NCI-H2107 treated with DMSO at 0.1 percent for 48 hours (cell line): Measurements from ENCODE around the gene TMEM59L.

Experiments used
- DNase-seq: peaks from one replicate; lab custom pipeline; 2025; ENCODE audit not compliant: unreplicated experiment; lab: John Stamatoyannopoulos, UW

The TMEM59L gene

DNA sequence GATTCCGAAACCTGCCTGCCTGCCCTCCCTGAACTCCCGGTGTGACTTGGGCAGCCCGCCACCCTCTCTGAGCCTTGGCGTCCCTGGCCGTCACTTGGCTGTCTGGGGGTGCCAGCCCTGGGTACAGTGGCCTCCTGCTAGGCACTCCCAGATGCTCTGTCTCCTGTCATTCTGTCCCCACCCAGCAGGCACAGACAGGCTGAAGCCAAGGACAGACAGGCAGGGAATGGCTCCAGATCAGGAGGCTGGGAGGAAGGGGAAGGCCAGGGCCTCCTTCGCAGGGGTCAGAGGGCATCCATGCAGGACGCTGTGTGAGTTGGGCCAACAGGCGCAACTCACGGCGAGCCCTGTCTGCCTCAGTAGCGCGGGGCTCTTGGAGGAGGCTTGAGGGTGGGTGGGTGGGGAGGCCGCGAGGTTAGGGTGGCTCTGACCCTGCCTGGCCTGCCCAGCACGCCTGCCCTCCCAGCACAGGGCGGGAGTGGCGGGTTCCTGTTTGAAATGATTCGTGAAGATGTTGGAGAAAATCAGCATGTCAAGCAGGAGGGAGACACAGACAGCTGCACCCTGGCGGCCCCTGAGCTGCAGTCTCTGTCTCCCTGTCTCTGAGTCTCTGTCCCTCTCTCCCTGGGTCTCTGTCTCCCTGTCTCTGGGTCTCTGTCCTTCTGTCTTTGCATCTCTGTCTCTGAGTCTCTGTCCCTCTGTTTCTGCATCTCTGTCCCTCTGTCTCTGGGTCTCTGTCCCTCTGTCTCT, 43.8 kb downstream of the TMEM59L start:
- no peak for DNase-seq

DNA sequence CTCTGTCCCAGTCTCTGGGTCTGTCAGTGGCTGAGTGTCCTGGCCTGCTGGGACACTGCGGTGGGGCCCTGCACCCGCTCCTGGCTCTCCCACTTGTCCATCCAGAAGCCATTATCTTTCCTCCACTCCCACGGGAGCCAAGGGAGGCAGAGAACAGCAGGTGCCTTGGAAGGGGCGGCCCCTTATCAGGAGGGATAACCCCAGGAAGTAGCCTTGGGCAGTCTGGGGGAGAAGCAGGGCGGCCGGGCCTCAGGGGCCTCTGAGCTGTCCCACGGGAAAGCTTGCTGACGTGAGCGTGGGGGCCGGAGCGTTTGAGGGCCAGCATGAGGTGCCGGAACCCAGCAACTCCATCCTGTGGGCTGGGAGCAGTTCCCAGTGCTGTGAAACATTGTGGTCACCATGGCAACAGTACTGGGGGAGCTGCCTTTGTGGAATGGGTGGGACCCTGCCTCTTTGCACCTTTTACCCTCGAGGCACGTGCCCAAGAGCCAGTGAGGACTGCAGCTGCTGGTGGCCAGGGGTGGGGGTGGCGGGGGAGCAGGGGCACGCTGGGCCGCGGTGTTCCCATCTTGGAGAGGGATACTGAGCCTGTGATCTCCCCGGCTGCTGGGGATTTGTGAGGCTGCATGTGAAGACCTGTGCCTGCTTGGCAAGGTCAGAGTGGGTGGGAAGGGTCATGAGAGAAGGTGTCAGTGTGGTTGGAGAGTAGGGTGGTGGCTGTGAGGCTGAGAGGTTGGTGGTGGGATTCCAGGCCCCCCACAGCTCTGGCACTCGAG, 45.1 kb downstream of the TMEM59L start:
- no peak for DNase-seq

DNA sequence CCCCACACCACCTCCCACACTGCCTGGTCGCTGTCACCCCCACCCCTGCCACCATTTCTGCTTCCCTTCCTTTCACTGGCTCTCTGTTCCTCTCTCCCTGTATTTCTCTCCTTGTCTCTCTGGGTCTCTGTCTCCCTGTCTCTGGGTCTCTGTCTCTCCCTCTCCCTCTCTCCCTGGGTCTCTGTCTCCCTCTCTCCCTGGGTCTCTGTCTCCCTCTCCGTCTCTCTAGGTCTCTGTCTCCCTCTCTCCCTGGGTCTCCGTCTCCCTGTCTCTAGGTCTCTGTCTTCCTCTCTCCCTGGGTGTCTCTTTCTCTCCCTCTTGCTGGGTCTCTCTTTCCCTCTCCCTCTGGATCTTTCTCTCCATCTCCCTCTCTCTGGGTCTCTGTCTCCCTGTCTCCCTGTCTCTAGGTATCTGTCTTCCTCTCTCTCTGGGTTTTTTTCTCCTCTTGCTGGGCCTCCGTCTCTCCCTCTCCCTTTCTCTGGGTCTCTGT, 45.7 kb downstream of the TMEM59L start:
- DNase-seq: no peak

DNA sequence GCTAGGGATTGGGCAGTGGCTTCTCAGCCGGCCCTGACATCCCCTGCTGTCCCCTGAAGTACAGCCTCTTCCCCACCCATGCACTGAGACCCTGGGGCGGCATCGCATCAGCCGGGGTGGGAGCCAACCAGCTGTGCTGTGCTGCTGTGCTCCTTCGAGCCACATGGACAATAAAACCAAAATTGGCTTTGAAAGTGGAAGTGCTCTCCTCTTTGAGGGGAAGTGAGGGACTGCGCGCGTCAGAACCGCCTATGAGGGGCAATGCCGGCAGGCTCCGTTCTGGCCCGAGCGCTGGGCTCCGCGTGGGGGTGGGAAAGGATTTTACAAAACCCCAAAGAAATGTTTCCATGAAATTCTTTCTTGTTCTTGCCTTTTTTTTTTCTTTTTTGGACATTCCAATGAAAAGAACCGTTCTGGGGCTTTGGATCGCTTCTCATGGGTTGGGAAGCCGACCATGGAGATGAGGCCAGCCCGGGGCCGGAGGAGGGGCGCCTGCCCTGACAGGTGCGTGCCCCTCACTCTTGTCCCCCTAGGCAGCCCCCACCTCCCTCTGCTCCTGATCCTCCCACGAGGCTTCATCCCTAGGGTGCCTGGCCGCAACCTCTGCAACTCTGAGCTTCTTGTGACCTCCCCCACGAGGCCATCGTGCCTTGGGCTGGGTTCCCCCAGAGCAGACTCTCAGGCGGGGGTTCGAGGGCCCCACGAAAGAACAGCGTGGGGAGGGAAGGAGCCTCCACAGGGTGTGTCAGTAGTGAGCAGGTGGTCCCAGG, 46.8 kb downstream of the TMEM59L start:
- no peak for DNase-seq

DNA sequence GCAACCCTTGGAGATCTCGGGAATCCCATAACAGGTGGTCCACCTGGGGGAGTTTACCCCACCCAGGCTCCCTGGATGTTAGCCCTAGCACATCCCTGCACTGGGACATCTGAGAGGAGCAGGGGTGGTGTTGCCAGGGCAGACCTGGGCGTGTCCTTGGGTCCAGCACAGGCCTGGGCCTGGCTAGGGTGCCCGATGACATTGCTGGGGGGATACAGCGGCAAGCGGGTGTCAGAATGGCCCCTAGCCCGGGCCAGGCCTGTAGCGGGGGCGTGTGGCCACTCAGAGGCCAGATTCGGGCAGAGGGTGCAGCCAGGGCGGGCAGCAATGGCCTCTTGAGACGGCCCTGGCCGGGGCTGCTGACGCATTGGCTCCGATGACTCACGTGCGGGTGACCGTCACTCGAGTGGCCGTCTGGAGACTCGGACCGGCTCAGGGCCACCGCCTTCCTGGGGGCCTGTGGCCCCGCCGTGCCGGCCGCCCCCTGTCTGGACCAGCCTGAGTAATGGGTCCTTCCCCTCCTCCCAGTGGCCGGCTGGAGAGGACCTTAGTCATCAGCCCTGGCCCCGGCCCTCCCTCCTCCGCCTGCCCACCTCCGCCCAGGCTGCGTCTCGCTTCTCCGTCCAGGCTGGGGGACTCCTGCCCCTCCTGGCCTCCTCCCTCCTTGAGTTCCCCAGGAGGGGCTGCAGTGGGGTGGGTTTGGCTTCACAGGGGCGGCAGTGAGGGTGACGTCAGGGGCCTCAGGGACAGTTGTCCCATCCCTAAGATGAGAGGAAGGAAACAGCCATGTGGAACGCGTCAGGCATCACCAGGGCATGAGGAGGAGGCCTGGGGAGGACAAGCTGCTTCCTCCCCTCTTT, 47.6 kb downstream of the TMEM59L start:
- DNase-seq: no peak

DNA sequence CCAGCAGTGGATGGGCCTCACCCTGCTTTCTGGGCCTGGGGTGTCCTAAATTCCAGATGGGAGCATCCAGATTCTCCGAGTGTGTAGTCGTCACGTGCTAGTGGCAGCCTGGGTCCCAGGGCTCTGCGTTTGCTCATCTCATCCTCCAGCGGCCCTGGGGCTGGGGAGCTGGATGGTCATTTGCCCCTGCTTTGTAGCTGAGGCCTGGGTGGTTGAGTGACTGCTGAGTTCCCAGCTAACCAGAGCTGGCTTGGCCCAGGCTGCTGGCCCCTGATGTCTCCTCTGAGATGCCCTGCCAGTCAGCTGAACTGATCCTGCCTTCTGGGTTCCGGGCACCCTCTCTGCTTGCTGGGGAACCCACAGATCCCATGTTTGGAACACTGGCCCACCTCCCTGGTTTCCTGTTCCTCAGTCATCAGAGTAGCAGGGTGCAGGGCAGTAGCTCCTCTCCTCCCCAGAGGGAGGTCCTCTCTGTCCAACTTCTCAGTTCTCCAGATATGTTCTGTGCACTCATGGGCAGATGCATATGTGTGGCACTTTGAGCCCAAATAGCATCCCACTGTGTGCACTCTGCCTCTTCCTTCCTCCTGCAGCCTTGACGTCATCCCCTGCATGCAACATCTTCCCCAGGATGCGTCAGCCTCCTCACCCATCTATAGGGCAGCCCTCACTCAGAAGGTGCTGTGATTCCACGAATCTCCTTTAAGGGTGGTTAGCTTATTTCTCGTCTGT, 48.4 kb downstream of the TMEM59L start:
- DNase-seq: no peak

DNA sequence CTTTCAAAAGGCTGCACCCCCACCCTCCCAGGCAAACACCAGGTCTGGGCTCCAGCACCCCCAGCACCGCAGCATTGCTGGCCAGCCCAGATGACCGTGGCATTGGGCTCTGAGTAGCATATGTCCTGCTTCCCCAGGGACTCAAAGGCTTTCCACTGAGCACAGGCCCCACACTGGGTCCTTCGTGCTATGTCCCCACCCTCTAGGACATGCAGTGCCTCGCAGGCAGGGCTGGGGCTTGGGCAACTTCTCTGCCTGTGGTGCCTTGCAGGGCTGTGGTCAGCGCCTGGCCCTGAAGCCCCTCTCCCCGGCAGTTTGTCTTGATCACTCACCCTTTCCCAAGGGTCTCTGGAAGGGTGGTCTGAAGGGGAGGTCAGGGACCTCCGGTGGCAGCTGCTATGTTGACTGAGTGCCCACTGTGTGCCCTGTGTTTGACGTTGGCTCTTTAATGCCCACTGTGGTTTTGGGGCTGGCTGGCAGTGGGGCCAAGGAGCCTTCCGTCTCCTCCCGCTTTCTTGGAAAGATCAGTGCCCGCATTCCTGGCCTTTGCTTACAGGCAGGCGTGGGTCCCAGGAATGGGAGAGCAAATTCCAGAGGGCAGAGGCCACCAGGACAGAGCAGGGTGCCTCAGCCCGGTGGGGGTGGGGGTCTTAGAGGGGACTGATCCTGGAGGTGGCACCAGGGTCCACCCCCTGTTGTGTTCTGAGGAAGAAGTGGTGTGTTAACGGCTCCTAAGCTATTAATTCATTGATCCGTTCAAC, 50.5 kb downstream of the TMEM59L start:
- DNase-seq: no peak

DNA sequence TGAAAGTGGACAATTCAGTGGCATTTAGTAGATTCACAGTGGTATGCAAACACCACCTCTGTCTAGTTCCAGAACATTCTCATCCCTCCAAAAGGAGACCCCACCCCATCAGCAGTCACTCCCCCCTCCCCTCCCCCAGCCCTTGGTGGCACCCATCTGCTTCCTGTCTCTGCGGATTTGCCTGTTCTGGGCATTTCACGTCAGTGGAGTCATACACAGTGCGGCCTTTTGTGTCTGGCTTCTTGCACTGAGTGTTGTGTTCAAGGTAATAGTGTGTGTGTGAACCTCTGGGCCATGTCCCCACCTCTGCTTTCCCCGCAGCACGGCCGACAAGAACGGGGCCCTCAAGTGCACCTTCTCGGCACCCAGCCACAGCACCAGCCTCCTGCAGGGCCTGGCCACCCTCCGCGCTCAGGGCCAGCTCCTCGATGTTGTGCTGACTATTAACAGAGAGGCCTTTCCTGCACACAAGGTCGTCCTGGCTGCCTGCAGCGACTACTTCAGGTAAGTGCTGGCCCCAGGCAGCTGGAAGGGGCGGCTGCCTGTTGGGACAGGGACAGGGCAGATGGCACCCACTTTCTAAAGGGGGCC, 51.4 kb downstream of the TMEM59L start:
- DNase-seq: no peak

DNA sequence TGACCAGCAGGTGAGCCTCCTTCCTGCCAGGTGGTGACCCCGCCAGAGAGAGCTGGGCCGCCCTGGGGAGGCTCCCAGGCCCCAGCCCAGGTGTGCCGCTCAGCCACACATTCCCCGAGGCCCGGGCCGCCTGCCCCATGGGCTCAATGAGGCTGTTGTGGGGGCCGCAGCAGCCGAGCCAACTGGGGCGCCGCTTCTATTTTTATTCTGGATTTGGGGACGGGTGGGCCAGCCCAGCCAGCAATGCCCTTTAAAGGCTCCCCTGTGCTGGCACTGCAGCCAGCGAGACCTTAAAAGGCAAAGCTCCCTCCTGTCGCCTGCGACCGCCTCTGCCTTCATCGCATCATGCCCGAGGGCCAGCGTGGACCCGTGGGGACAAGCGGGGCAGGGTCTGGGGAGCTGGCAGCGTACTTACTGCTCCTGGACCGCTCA, 53.1 kb downstream of the TMEM59L start:
- DNase-seq: no peak

DNA sequence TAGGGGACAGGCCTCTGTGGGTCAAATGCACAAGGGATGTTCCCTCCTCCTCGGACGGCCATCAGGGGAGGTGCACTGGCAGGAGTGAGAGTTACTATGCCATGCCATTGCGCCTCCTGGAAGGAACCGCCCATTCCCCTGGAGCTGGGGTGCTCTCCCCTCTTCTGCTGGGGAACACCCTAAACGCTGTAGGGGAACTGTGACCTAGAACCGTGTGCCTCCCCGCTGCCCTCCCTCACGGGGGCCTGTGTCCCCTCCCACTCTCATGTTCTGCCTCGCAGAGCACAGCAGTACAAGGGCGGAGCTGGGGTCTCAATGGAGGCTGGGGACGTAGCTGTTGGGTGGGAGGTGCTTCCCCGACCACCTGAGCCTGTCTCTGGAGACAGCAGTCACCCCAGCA, 53.6 kb downstream of the TMEM59L start:
- DNase-seq: no peak

DNA sequence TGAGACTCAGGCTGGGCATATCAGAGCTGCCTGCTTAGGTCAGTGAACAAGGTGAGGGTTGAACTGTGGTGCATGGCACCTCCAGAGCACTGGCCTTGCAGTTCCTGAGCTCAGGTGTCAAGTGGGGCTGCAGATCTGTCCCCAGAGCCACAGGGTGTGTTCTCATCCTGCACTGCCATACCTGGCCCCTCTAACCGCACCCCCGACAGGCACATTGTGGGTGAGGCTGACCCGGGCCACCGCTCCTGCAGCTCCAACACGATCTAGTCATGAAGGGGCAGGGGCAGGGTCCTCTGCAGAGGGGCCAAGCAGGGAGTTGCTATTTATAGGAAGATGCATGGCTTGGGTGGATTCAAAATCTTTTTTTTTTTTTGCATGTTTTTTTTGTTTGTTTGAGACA, 54.1 kb downstream of the TMEM59L start:
- DNase-seq: no peak

DNA sequence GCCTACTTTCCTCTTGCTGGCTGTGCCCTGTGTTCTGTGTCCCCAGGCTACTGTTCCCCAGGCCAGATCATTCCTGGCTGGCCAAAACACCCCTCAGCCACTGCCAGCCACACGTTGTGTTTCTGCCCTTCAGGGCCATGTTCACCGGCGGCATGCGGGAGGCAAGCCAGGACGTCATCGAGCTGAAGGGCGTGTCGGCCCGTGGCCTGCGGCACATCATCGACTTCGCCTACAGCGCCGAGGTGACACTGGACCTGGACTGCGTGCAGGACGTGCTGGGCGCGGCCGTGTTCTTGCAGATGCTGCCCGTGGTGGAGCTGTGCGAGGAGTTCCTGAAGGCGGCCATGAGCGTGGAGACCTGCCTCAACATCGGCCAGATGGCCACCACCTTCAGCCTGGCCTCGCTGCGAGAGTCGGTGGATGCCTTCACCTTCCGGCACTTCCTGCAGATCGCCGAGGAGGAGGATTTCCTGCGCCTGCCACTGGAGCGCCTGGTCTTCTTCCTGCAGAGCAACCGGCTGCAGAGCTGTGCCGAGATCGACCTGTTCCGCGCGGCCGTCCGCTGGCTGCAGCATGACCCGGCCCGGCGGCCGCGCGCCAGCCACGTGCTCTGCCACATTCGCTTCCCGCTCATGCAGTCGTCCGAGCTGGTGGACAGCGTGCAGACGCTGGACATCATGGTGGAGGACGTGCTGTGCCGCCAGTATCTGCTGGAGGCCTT, 55.0 kb downstream of the TMEM59L start:
- DNase-seq: no peak

DNA sequence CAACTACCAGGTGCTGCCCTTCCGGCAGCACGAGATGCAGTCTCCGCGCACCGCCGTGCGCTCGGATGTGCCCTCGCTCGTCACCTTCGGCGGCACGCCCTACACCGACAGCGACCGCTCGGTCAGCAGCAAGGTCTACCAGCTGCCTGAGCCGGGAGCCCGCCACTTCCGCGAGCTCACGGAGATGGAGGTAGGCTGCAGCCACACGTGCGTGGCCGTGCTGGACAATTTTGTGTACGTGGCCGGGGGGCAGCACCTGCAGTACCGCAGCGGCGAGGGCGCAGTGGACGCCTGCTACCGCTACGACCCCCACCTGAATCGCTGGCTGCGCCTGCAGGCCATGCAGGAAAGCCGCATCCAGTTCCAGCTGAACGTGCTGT, 55.6 kb downstream of the TMEM59L start:
- no peak for DNase-seq

DNA sequence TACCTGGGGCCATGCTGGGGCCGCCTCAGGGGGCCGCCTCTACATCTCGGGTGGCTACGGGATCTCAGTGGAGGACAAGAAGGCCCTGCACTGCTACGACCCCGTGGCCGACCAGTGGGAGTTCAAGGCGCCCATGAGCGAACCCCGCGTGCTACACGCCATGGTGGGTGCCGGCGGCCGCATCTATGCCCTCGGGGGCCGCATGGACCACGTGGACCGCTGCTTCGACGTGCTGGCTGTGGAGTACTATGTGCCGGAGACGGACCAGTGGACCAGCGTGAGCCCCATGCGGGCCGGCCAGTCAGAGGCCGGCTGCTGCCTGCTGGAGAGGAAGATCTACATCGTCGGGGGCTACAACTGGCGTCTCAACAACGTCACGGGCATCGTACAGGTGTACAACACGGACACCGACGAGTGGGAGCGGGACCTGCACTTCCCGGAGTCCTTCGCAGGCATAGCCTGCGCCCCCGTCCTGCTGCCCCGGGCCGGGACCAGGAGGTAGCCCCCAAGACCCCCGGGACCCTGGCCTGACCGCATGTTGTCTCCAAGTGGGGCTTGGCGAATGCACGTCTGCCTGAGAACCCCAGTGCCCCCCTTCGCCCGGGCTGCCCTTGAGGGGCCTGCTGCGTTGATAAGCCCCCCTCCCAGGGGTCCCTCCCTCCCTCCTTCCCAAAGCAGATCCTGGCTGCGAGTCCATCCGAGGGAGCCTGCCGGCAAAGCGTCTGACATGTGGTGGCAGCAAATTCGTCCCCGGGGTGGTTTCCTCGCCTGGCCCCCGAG, 56.3 kb downstream of the TMEM59L start:
- DNase-seq: no peak

DNA sequence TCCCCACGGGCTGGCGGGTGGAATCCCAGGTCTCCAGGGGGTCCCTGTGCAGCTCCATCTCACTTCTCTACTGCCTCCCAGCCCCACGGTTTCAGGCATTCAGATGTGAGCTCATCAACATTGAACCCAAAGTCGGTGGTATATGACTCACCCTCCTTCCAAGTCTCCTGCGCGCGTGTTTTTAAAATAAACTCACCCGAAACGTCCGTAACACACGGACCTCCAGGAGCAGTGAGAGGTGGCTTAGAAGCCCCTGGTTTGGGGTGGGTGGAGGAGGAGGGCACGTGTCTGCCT, 56.8 kb downstream of the TMEM59L start:
- no peak for DNase-seq

DNA sequence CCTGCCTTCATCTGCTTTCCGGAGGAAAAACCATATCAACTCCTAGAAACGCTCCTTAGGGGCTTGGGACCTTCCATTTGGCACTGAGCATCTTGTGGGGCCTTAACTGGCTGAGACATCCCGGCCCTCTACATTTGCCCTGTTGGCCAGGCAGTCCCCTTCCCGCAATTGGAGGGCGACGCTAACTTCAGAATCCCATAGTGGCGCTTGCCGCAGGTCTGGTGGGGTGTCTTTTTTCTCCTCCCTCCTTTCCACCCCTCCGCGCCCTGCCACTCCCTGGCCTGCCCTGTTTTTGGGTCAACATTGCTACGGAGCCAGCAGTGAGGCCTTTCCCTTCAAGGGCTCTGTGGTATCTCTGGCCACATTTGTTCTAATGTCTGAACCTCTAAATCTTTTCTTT, 57.2 kb downstream of the TMEM59L start:
- DNase-seq: no peak

DNA sequence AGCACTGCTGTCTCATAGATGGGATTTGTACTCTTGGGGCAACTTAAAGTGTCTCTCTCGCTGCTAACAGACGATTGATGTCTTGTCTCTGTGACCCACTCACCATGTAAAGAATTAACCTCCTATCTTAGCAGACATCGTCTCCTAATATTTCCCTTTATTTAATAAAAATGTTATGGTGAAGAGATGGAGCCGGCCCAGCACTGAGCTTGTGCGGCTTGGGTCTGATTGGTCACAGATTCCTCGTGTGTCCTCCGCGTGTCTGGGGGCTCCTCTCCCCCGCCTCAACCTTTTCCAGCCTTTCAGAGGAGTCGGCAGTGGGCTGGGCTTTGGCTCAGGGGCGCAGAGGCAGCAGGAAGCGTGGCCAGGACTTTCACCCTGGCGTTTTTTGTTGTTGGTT, 57.6 kb downstream of the TMEM59L start:
- no peak for DNase-seq
